ENCODE results near the gene PRKAG2. TPM values are rescaled to one million over a fixed set of nuclear protein-coding genes. Genes with fewer than 3 reads are reported as not detected.
A peak's percentile ranks its signal among the peaks of the same experiment; 100 is the strongest.

PRKAG2 gene
- total and polyA plus RNA-seq, 2 of the 8 experiments (the other 6 are each of a cell fraction or from before 2014, with no cell fraction given) = 7.5 to 18.1 TPM

DNA sequence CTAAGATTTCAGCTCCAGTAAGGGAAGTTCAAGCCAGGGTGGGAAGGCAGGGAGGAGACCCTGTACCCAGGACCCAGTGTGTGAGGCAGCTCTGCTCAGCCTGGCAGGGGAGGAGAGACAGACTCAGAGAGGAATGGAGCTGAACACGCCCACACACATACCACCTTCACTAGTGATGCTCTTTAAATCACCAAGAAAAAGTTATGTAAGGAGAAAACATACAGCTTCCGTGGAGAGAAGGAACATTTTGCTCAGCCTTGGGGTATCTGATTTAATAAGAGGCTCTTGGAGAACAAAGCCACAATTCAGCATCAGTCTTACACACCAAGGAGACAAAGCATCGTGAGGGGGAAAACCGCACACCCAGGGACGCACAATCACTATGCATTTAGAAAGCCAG is 62.9 kb downstream of the PRKAG2 start:
- H2AFZ ChIP-seq (ENCODE audit: low read length) = no peak overlapping the region
- no peaks in the 10 kb centered on the region for H3K79me1 ChIP-seq (ENCODE audit: low read depth, low read length)
- H4K8ac ChIP-seq (ENCODE audit: extremely low read depth, insufficient read depth, low read length) = no peak overlapping the region
- no peak overlapping the region for H3K9ac ChIP-seq (replicated peaks in 1 of 4; ENCODE audit: extremely low read depth in 1 of 4, low read depth in 3 of 4, low read length in 3 of 4)
- no peak overlapping the region for H4K5ac ChIP-seq (ENCODE audit: insufficient read length, low read depth, low read length)
- no peak for DNase-seq (ENCODE audit: low read depth in 1 of 2, low spot score in 2 of 2)
- no peak overlapping the region for H3K27ac ChIP-seq (ENCODE audit: low read depth, low read length)
- H3K23me2 ChIP-seq (ENCODE audit: low read depth, low read length) = peaks cover 2% of the 10 kb centered on the region; the same call in 1 of the 2 replicates
- no peak for TF ChIP-seq CHD2 (IDR thresholded peaks at IDR 0.05; ENCODE audit: low read length)
- TF ChIP-seq BACH1 (IDR thresholded peaks at IDR 0.05; ENCODE audit: low read length) = 0 out of 2 replicates have a peak, but pooled peaks have one; percentile 3
- H3K27me3 ChIP-seq (replicated peaks in 1 of 4; ENCODE audit: control insufficient read depth in 3 of 4, extremely low read depth in 1 of 4, insufficient read depth in 3 of 4, low read length in 3 of 4) = peaks cover 0 to 23% (median 0%) of the 10 kb centered on the region in 4 experiments; a peak in 3 of 7 replicates
- H3K9me3 ChIP-seq (ENCODE audit: insufficient read depth in 2 of 2, low read depth in 1 of 2, low read length in 1 of 2) = no peaks in the 10 kb centered on the region
- peak overlapping the region in 2 of 4 experiments; percentile 14 to 48; a peak in 2 of 8 replicates for H3K4me3 ChIP-seq (ENCODE audit: extremely low read depth in 1 of 4, insufficient read depth in 2 of 4, low read depth in 3 of 4, low read length in 4 of 4)
- no peaks in the 10 kb centered on the region for H4K20me1 ChIP-seq (replicated peaks in 1 of 2; ENCODE audit: control insufficient read depth in 1 of 2, insufficient read depth in 2 of 2, low read length in 2 of 2)
- H3K14ac ChIP-seq (ENCODE audit: insufficient read length) = no peak overlapping the region
- 0 out of 2 replicates have a peak overlapping the region, but pooled peaks have one; percentile 72 for H2BK20ac ChIP-seq (ENCODE audit: low read length)
- peaks cover 17 to 30% (median 19%) of the 10 kb centered on the region in 4 experiments for H3K4me1 ChIP-seq (replicated peaks in 1 of 4; ENCODE audit: control insufficient read depth in 3 of 4, insufficient read depth in 4 of 4, low read length in 3 of 4)
- POLR2A ChIA-PET (ENCODE audit: partially characterized antibody) = no interaction called here
- CTCF ChIA-PET (ENCODE audit: partially characterized antibody) = interaction anchor here (0.6 to 1.7 kb wide), 16 partner anchors 8 to 585 kb away, joined by 3 to 9 read pairs (median 4); no protein-coding TSS in a partner anchor
- no peak overlapping the region for H3K56ac ChIP-seq (replicated peaks; ENCODE audit: insufficient read length, low read depth, low read length)
- H4K91ac ChIP-seq (replicated peaks; ENCODE audit: insufficient read length, low read length) = no peak overlapping the region
- 0 out of 2 replicates have a peak overlapping the region, but pooled peaks have one; percentile 44 for H2BK5ac ChIP-seq (ENCODE audit: low read depth, low read length)
- no peak overlapping the region for H3K23ac ChIP-seq (ENCODE audit: insufficient read length)
- 29% methylated on average over 5 of the region's 5 CpGs; no CpG with 5 or more reads in 1 of the 2 experiments for WGBS, 2 experiments (ENCODE audit: extremely low coverage in 1 of 2, insufficient coverage in 1 of 2, insufficient read length in 1 of 2, insufficient replicate concordance in 2 of 2, low coverage in 1 of 2, low lambda C conversion rate in 2 of 2, missing lambda C conversion rate in 1 of 2)
- H3K79me2 ChIP-seq (ENCODE audit: control insufficient read depth in 1 of 2, insufficient read depth in 2 of 2, low read length in 2 of 2) = no peaks in the 10 kb centered on the region
- H3K18ac ChIP-seq (ENCODE audit: extremely low read depth, low read length) = 0 out of 2 replicates have a peak overlapping the region, but pooled peaks have one; percentile 16
- H2BK15ac ChIP-seq (ENCODE audit: low read length) = 0 out of 2 replicates have a peak overlapping the region, but pooled peaks have one; percentile 49
- FAIRE-seq = no peak
- H2AK5ac ChIP-seq (ENCODE audit: low read depth, low read length) = no peak overlapping the region
- H3K36me3 ChIP-seq (ENCODE audit: control insufficient read depth in 2 of 4, insufficient read depth in 4 of 4, low read length in 3 of 4) = no peaks in the 10 kb centered on the region
- no peak overlapping the region for H2BK12ac ChIP-seq (ENCODE audit: low read depth, low read length)
- H2BK120ac ChIP-seq (replicated peaks; ENCODE audit: low read depth, low read length) = no peak overlapping the region
- peak overlapping the region; percentile 71 to 75 for H3K4me2 ChIP-seq (ENCODE audit: insufficient read depth in 1 of 2, low read depth in 2 of 2, low read length in 2 of 2)
- no peak overlapping the region for H3K4ac ChIP-seq (replicated peaks; ENCODE audit: insufficient read length, low read depth, low read length)

Measured in H1 (cell line).